Uterus (tissue), 4 donors: ENCODE results near the gene UGT1A6. TPM values are rescaled to one million over a fixed set of nuclear protein-coding genes. Genes with fewer than 3 reads are reported as not detected.
A peak's percentile ranks its signal among the peaks of the same experiment; 100 is the strongest.

Experiments
- DNase-seq, 2 donors: peaks; one replicate each; pipeline ENCODE4 v3.0.0-alpha.2; 2019 to 2020
- H3K27ac ChIP-seq, 2 donors: fragments of 200-600 bp; sonication (generic); 1 replicate in 1 of 2; 2 replicates in 1 of 2; pipeline ENCODE4 v1.5.1; 2016 to 2018
- H3K27me3 ChIP-seq, 2 donors: fragments of 200-600 bp; sonication (generic); one replicate each; pipeline ENCODE4 v1.5.1; 2018 to 2019; ENCODE audit warnings: control low read depth in 1 of 2
- H3K36me3 ChIP-seq, 2 donors: fragments of 200-600 bp; sonication (generic); one replicate each; pipeline ENCODE4 v1.5.1; 2019; ENCODE audit warnings: control low read depth in 1 of 2
- H3K4me1 ChIP-seq, 2 donors: fragments of 200-600 bp; sonication (generic); one replicate each; pipeline ENCODE4 v1.5.1; 2018 to 2019; ENCODE audit warnings: control low read depth in 1 of 2
- H3K4me3 ChIP-seq, 2 donors: fragments of 200-600 bp; sonication (generic); 1 replicate in 1 of 2; 2 replicates in 1 of 2; pipeline ENCODE4 v1.5.1; 2018 to 2019; ENCODE audit warnings: mild to moderate bottlenecking in 1 of 2
- H3K9me3 ChIP-seq, 2 donors: fragments of 200-600 bp; sonication (generic); one replicate each; pipeline ENCODE4 v1.5.1; 2019; ENCODE audit warnings: control low read depth in 1 of 2
- POLR2A ChIP-seq, 2 donors: fragments of 450-650 bp; IDR thresholded peaks; one replicate each; pipeline ENCODE4 v1.6.1; 2016; ENCODE audit warnings: antibody characterized with exemption in 2 of 2, mild to moderate bottlenecking in 1 of 2, moderate library complexity in 1 of 2
- intact Hi-C: fragments of 100-400 bp; cut with DNase I; formaldehyde crosslinking; loops from one replicate; pipeline ENCODE4 v1.15.1; 2023; ENCODE audit warnings: low total_unique reads
- total RNA-seq, 4 donors: library from RNA; depleted of rRNA in 3 of 4; stranded (reverse); fragments of >200 nt in 3 of 4; gene quantifications; one replicate each; pipeline versions ENCODE4 v1.1.0 to v1.2.4, GENCODE V29; 2014 to 2023
- TF ChIP-seq, protein P1 (sequence below), 4 experiments: fragments of 200-600 bp in 2 of 4; fragments of 450-650 bp in 2 of 4; sonication (generic) in 2 of 4; IDR thresholded peaks; one replicate each; pipeline ENCODE4 v1.5.1; 2016 to 2019; ENCODE audit warnings: antibody characterized with exemption in 4 of 4, mild to moderate bottlenecking in 2 of 4, moderate library complexity in 1 of 4
- donor health status: DM: yes; HTN: yes; CAD: no.

Gene UGT1A6
- total RNA-seq, 4 donors from 2014 or later, result not detected

- Histone ChIP-seq H3K27ac (no peak overlapping the region), H3K4me3 (no peak overlapping the region), H3K9me3 (no peaks in the 10 kb centered on the region), H3K36me3 (no peaks in the 10 kb centered on the region), H3K27me3 (no peaks in the 10 kb centered on the region), H3K4me1 (no peaks in the 10 kb centered on the region)
- intact Hi-C loops, result no loop called here
- DNase-seq, result no peak
- TF ChIP-seq POLR2A (IDR thresholded peaks at IDR 0.05), result no peak
- TF ChIP-seq, protein P1, sequence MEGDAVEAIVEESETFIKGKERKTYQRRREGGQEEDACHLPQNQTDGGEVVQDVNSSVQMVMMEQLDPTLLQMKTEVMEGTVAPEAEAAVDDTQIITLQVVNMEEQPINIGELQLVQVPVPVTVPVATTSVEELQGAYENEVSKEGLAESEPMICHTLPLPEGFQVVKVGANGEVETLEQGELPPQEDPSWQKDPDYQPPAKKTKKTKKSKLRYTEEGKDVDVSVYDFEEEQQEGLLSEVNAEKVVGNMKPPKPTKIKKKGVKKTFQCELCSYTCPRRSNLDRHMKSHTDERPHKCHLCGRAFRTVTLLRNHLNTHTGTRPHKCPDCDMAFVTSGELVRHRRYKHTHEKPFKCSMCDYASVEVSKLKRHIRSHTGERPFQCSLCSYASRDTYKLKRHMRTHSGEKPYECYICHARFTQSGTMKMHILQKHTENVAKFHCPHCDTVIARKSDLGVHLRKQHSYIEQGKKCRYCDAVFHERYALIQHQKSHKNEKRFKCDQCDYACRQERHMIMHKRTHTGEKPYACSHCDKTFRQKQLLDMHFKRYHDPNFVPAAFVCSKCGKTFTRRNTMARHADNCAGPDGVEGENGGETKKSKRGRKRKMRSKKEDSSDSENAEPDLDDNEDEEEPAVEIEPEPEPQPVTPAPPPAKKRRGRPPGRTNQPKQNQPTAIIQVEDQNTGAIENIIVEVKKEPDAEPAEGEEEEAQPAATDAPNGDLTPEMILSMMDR (IDR thresholded peaks at IDR 0.05), result no peak
These were observed 120.8 kb downstream of the UGT1A6 start for GRCh38 chr2:233813236-233814055.

GRCh38 chr2:233814056-233814835 lies 121.6 kb downstream of the UGT1A6 start:
- DNase-seq, result peak in 1 of 2 donors; percentile 1
- intact Hi-C loops, result no loop called here

GRCh38 chr2:233815861-233816260 lies 123.2 kb downstream of the UGT1A6 start:
- TF ChIP-seq, protein P1 (IDR thresholded peaks at IDR 0.05), result no peak
- TF ChIP-seq POLR2A (IDR thresholded peaks at IDR 0.05), result no peak
- H3K36me3 ChIP-seq, result no peaks in the 10 kb centered on the region
- H3K4me1 ChIP-seq, result no peaks in the 10 kb centered on the region
- H3K27ac ChIP-seq, result no peak overlapping the region
- DNase-seq, result no peak
- H3K9me3 ChIP-seq, result no peaks in the 10 kb centered on the region
- H3K4me3 ChIP-seq, result no peak overlapping the region
- intact Hi-C loops, result no loop called here
- H3K27me3 ChIP-seq, result no peaks in the 10 kb centered on the region

More at GRCh38 chr2:233814056-233814835, 121.6 kb downstream of the UGT1A6 start:
- H3K4me3 ChIP-seq, result no peak overlapping the region
- H3K27ac ChIP-seq, result no peak overlapping the region
- no peaks in the 10 kb centered on the region for H3K4me1 ChIP-seq
- no peaks in the 10 kb centered on the region for H3K36me3 ChIP-seq
- no peak for TF ChIP-seq POLR2A (IDR thresholded peaks at IDR 0.05)
- TF ChIP-seq, protein P1 (IDR thresholded peaks at IDR 0.05), result no peak
- no peaks in the 10 kb centered on the region for H3K9me3 ChIP-seq
- H3K27me3 ChIP-seq, result no peaks in the 10 kb centered on the region

- Histone ChIP-seq H3K9me3 (no peaks in the 10 kb centered on the region), H3K4me3 (no peak overlapping the region), H3K36me3 (no peaks in the 10 kb centered on the region), H3K27me3 (no peaks in the 10 kb centered on the region), H3K27ac (no peak overlapping the region), H3K4me1 (no peaks in the 10 kb centered on the region)
- intact Hi-C loops, result no loop called here
- no peak for DNase-seq
- TF ChIP-seq, protein P1 (IDR thresholded peaks at IDR 0.05), result no peak
- no peak for TF ChIP-seq POLR2A (IDR thresholded peaks at IDR 0.05)
These were observed 123.6 kb downstream of the UGT1A6 start for GRCh38 chr2:233816334-233816733.

DNA sequence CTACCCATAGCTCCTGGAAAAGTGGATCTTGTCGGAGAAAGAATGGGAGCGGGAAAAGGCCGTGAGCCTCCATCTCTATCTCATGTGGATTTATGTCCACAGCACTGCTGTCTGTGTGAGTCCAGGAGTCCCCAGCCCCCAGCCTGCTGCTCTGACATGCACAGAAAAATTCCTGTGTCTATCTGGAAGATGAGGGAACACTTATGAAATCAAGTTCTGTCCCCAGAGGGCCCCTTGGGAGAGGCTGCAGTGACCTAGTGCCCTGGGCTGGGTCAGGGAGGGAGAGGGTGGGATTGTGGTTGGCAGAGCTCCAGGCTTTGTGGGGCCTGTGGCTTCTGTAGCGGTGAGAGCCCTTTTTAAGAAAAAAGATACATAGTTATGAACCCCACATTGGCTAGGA lies 124.1 kb downstream of the UGT1A6 start:
- Histone ChIP-seq H3K36me3 (no peaks in the 10 kb centered on the region), H3K27ac (no peak overlapping the region), H3K27me3 (no peaks in the 10 kb centered on the region), H3K4me1 (no peaks in the 10 kb centered on the region), H3K4me3 (no peak overlapping the region), H3K9me3 (no peaks in the 10 kb centered on the region)
- no peak for DNase-seq
- TF ChIP-seq, protein P1 (IDR thresholded peaks at IDR 0.05), result no peak
- no peak for TF ChIP-seq POLR2A (IDR thresholded peaks at IDR 0.05)
- intact Hi-C loops, result no loop called here
